Right atrium auricular region (tissue), 2 donors: ENCODE measurements around the gene LYSET. TPM values are rescaled to one million over a fixed set of nuclear protein-coding genes. Genes with fewer than 3 reads are reported as not detected.

Source experiments
- DNase-seq: peaks from one replicate; pipeline ENCODE4 v3.0.0-alpha.2; 2019; ENCODE audit warnings: low spot score
- H3K27ac ChIP-seq, 2 donors: fragments of 200-600 bp; sonication (generic); 1 replicate in 1 of 2; 2 replicates in 1 of 2; pipeline ENCODE4 v1.5.1; 2016 to 2019
- H3K27me3 ChIP-seq, 2 donors: fragments of 200-600 bp; sonication (generic); one replicate each; pipeline versions ENCODE4 v1.5.1 to v1.6.0; 2017 to 2019
- H3K36me3 ChIP-seq: fragments of 200-600 bp; sonication (generic); one replicate; pipeline ENCODE4 v1.5.1; 2016
- H3K4me1 ChIP-seq, 2 donors: fragments of 200-600 bp; sonication (generic); one replicate each; pipeline versions ENCODE4 v1.5.1 to v1.6.0; 2017 to 2019
- H3K4me3 ChIP-seq, 2 donors: fragments of 200-600 bp; sonication (generic); 1 replicate in 1 of 2; 2 replicates in 1 of 2; pipeline ENCODE4 v1.5.1; 2017 to 2019; ENCODE audit warnings: mild to moderate bottlenecking in 1 of 2, moderate library complexity in 1 of 2
- H3K9me3 ChIP-seq, 2 donors: fragments of 200-600 bp; sonication (generic); one replicate each; pipeline ENCODE4 v1.5.1; 2019
- CTCF ChIP-seq, 2 donors: fragments of 200-600 bp; sonication (generic); IDR thresholded peaks; one replicate each; pipeline ENCODE4 v1.5.1; 2019; ENCODE audit warnings: antibody characterized with exemption in 2 of 2
- total RNA-seq, 2 donors: library from RNA; depleted of rRNA; stranded (reverse); fragments of >200 nt; gene quantifications; one replicate each; pipeline ENCODE4 v1.1.0, GENCODE V29; 2016

Gene LYSET
- total RNA-seq, 2 donors from 2014 or later = 8.3 to 10.0 TPM

DNA sequence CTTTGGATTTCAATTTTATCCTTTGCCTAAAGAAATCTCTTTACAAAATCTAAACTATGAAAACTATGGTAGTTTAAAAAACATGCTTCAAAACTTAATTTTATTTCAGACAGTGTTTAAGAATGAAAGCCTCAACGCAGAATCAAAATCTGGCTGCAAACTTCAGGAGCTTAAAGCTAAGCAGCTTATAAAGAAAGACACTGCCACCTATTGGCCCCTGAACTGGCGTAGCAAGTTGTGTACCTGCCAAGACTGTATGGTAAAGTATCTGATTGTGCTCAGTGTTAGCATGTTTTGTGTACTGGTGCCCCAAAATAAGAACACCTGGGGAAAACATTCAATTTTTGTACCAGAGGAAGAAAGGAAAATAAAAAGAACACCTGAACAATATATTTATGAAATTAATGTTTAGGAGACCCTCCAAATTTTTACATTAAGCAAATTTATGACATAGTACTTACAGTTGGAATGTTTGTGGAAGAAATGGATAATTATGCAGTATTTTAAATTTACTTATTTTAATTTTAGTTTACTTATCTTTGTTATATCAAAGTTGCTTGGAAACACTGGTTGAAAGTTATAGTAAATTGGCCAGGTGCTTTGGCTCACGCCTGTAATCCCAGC, 34.1 kb downstream of the LYSET start:
- Histone ChIP-seq H3K4me3 (no peak overlapping the region), H3K27me3 (no peaks in the 10 kb centered on the region), H3K27ac (no peak overlapping the region), H3K9me3 (no peaks in the 10 kb centered on the region), H3K36me3 (peaks cover 82% of the 10 kb centered on the region), H3K4me1 (no peaks in the 10 kb centered on the region)
- TF ChIP-seq CTCF (IDR thresholded peaks at IDR 0.05) = peak in 1 of 2 donors; percentile 56
- no peak for DNase-seq

DNA sequence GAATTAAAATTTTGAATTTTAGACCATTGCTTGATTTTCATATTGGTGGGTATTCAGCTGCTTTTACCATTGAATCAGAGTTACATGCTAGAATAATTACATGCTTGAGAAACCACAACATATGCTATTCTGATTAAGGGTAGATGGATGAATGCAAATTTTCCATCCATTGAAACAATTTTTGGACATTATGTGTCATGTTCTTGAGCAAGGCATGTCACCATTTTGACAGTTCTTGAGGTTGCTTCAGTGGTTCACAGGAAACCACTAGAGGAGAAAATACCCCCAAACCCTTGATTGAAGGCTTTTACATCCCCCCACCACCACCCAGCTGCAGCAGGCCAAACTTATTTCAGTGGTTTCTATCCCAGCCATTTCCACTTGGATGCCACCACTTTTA, 35.4 kb downstream of the LYSET start:
- Histone ChIP-seq H3K27ac (no peak overlapping the region), H3K9me3 (no peaks in the 10 kb centered on the region), H3K27me3 (no peaks in the 10 kb centered on the region), H3K4me1 (no peaks in the 10 kb centered on the region), H3K36me3 (peaks cover 74% of the 10 kb centered on the region), H3K4me3 (no peak overlapping the region)
- no peak for TF ChIP-seq CTCF (IDR thresholded peaks at IDR 0.05)
- no peak for DNase-seq

- no peak overlapping the region for H3K4me3 ChIP-seq
- no peak for DNase-seq
- no peaks in the 10 kb centered on the region for H3K4me1 ChIP-seq
- H3K27ac ChIP-seq = no peak overlapping the region
- no peaks in the 10 kb centered on the region for H3K9me3 ChIP-seq
- peaks cover 80% of the 10 kb centered on the region for H3K36me3 ChIP-seq
- H3K27me3 ChIP-seq = no peaks in the 10 kb centered on the region
- no peak for TF ChIP-seq CTCF (IDR thresholded peaks at IDR 0.05)
These were observed 38.4 kb downstream of the LYSET start for GRCh38 chr14:93223565-93223964.

- TF ChIP-seq CTCF (IDR thresholded peaks at IDR 0.05) = no peak
- Histone ChIP-seq H3K9me3 (no peaks in the 10 kb centered on the region), H3K36me3 (peaks cover 37% of the 10 kb centered on the region), H3K4me3 (no peak overlapping the region), H3K4me1 (peaks cover 0 to 10% of the 10 kb centered on the region in 2 donors), H3K27me3 (no peaks in the 10 kb centered on the region), H3K27ac (no peak overlapping the region)
- no peak for DNase-seq
These were observed 43.4 kb downstream of the LYSET start for GRCh38 chr14:93228550-93228949.

DNA sequence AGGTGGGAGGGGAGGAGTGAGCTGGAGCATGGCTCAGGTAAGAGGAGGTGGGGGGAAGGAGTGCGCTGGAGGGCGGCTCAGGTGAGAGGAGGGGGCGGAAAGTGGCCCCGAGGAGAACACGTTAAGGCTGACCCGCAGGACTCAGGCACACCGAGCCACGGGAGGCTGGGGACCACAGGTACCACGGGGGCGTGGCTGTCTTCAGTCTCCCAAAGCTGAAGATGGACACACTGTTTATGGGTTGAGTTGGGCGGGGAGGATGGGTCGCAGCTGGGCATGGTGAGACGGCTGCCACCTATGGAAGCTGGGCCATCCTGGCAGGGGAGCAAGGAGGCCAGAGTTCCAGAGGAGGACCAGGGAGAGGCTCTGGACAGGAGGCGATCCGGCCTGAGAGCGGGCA, 45.4 kb downstream of the LYSET start:
- Histone ChIP-seq H3K27ac (no peak overlapping the region), H3K27me3 (no peaks in the 10 kb centered on the region), H3K4me3 (no peak overlapping the region), H3K36me3 (peaks cover 28% of the 10 kb centered on the region), H3K4me1 (peaks cover 0 to 10% of the 10 kb centered on the region in 2 donors), H3K9me3 (no peaks in the 10 kb centered on the region)
- DNase-seq = no peak
- TF ChIP-seq CTCF (IDR thresholded peaks at IDR 0.05) = no peak
